Measurements from ENCODE around the gene PEF1. TPM values are rescaled to one million over a fixed set of nuclear protein-coding genes. Genes with fewer than 3 reads are reported as not detected.

The PEF1 gene
- total and polyA plus RNA-seq, 4 donors = 75.1 to 103 (median 80.8) TPM

DNA sequence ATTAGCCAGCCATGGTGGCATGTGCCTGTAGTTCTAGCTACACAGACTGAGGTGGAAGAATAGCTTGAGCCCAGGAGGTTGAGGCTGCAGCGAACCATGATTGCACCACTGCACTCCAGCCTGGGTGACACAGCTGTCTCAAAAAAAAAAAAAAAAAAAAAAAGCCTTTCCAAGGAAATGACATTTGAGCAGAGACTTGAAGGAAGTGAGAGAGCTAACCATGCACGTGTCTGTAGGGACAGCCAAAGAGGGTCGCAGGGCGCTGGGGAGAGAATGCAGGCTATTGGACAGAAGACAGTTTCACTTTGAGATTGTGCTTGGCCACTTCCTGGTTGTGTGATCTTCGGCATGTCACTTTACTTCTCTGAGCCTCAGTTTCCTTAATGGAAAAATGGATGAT, 20.4 kb downstream of the PEF1 start:
- DNase-seq (no peak), ATAC-seq (ENCODE audit: insufficient read depth, low FRiP score) (no peak)
- Histone ChIP-seq H3K27ac (ENCODE audit: low read depth in 1 of 2, low read length in 1 of 2) (no peak overlapping the region), H3K27me3 (ENCODE audit: control insufficient read depth in 3 of 3, insufficient read depth in 3 of 3, low read length in 2 of 3) (no peaks in the 10 kb centered on the region), H3K4me3 (no peak overlapping the region), H3K4me1 (ENCODE audit: control insufficient read depth in 5 of 5, insufficient read depth in 5 of 5, low read length in 5 of 5) (peaks cover 0 to 24% (median 0%) of the 10 kb centered on the region in 5 donors), H3K36me3 (ENCODE audit: control insufficient read depth in 4 of 4, insufficient read depth in 4 of 4, low read length in 4 of 4) (peaks cover 0 to 12% (median 3%) of the 10 kb centered on the region in 4 donors), H3K9me3 (ENCODE audit: control insufficient read depth in 4 of 4, insufficient read depth in 3 of 4, low read length in 3 of 4) (no peaks in the 10 kb centered on the region), H3K9ac (ENCODE audit: insufficient read depth in 1 of 2, low read length in 2 of 2) (no peak overlapping the region)
- TF ChIP-seq, protein P1, sequence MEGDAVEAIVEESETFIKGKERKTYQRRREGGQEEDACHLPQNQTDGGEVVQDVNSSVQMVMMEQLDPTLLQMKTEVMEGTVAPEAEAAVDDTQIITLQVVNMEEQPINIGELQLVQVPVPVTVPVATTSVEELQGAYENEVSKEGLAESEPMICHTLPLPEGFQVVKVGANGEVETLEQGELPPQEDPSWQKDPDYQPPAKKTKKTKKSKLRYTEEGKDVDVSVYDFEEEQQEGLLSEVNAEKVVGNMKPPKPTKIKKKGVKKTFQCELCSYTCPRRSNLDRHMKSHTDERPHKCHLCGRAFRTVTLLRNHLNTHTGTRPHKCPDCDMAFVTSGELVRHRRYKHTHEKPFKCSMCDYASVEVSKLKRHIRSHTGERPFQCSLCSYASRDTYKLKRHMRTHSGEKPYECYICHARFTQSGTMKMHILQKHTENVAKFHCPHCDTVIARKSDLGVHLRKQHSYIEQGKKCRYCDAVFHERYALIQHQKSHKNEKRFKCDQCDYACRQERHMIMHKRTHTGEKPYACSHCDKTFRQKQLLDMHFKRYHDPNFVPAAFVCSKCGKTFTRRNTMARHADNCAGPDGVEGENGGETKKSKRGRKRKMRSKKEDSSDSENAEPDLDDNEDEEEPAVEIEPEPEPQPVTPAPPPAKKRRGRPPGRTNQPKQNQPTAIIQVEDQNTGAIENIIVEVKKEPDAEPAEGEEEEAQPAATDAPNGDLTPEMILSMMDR (IDR thresholded peaks at IDR 0.05; ENCODE audit: control extremely low read depth, extremely low read depth) = no peak
- 57 to 66% methylated on average over 5 of the region's 5 CpGs for WGBS, 2 donors

DNA sequence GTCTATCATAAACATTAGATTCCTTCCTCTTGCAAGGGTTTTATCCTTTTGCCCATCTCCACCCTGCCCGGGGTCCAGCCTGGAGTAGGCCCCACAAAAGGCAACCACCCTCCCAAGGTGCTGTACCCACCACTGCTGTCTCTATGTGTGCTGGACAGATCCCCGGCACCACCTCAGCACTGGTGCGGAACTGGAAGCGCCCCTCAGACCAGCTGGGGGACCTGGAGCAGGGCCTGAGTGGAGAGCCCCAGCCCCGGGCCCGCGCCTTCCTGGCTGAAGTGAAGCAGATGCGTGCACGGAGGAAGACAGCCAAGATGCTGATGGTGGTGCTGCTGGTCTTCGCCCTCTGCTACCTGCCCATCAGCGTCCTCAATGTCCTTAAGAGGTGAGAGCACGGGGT, 21.3 kb downstream of the PEF1 start:
- Histone ChIP-seq H3K9ac (ENCODE audit: insufficient read depth in 1 of 2, low read length in 2 of 2) (no peak overlapping the region), H3K36me3 (ENCODE audit: control insufficient read depth in 4 of 4, insufficient read depth in 4 of 4, low read length in 4 of 4) (peaks cover 0 to 8% (median 0%) of the 10 kb centered on the region in 4 donors), H3K9me3 (ENCODE audit: control insufficient read depth in 4 of 4, insufficient read depth in 3 of 4, low read length in 3 of 4) (no peaks in the 10 kb centered on the region), H3K27ac (ENCODE audit: low read depth in 1 of 2, low read length in 1 of 2) (no peak overlapping the region), H3K4me1 (ENCODE audit: control insufficient read depth in 5 of 5, insufficient read depth in 5 of 5, low read length in 5 of 5) (peaks cover 0 to 19% (median 0%) of the 10 kb centered on the region in 5 donors), H3K27me3 (ENCODE audit: control insufficient read depth in 3 of 3, insufficient read depth in 3 of 3, low read length in 2 of 3) (no peaks in the 10 kb centered on the region), H3K4me3 (no peak overlapping the region)
- DNase-seq = no peak
- 96 to 97% methylated on average over 12 of the region's 12 CpGs for WGBS, 2 donors
- TF ChIP-seq, protein P1 (IDR thresholded peaks at IDR 0.05; ENCODE audit: control extremely low read depth, extremely low read depth) = no peak
- no peak for ATAC-seq (ENCODE audit: insufficient read depth, low FRiP score)

DNA sequence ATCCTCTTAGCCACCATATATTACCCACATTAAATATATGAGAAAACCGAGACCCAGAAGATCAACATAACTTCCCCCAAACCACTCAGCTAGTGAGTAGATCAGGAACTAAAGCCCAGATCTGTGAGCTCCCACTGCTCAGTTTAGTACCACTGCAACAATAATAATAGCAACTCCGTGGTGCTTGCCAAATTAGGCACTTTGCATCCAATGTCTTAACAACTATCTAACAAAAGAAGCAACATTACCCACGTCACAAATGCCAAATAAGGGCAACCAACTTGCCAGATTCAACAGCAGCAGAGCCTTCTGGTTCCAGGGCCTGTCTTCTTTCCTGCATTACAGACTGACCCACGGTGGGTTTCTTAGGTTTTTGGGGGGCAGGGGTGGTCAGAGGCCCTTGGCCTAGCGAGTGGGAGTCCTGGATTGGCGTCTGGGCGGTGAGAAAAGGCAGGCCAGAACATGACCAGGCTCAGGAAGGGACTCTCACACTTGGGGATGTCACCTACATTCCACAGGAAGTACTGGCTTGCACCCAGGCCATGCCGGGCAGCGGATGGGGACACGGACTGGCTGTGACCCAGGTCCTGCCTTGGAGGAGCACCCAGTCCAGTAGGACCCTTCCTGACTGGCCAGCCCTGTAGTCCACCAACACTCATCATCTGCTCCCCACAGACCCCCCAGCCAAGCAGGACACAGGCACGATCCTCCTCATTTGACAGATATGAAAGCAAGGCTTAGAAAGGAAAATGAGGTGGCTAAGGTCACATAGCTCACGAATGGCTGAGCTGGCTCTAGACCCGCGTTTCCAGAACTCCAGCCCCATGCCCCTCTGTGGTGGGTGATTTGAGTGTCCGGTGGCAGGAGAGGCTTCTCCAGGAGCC, 22.6 kb downstream of the PEF1 start:
- H3K36me3 ChIP-seq (ENCODE audit: control insufficient read depth in 4 of 4, insufficient read depth in 4 of 4, low read length in 4 of 4) = no peaks in the 10 kb centered on the region
- no peak overlapping the region for H3K4me3 ChIP-seq
- no peaks in the 10 kb centered on the region for H3K9me3 ChIP-seq (ENCODE audit: control insufficient read depth in 4 of 4, insufficient read depth in 3 of 4, low read length in 3 of 4)
- 78 to 90% methylated on average over 15 of the region's 15 CpGs for WGBS, 2 donors
- H3K27ac ChIP-seq (ENCODE audit: low read depth in 1 of 2, low read length in 1 of 2) = no peak overlapping the region
- peaks cover 0 to 3% (median 3%) of the 10 kb centered on the region in 3 donors for H3K27me3 ChIP-seq (ENCODE audit: control insufficient read depth in 3 of 3, insufficient read depth in 3 of 3, low read length in 2 of 3)
- TF ChIP-seq, protein P1 (IDR thresholded peaks at IDR 0.05; ENCODE audit: control extremely low read depth, extremely low read depth) = no peak
- peaks cover 0 to 22% (median 0%) of the 10 kb centered on the region in 5 donors for H3K4me1 ChIP-seq (ENCODE audit: control insufficient read depth in 5 of 5, insufficient read depth in 5 of 5, low read length in 5 of 5)
- no peak overlapping the region for H3K9ac ChIP-seq (ENCODE audit: insufficient read depth in 1 of 2, low read length in 2 of 2)
- ATAC-seq (ENCODE audit: insufficient read depth, low FRiP score) (no peak), DNase-seq (no peak)
